Stimulated activated CD8-positive, alpha-beta memory T cell treated with anti-CD3 and anti-CD28 coated beads, Interleukin-12 subunit alpha, Interleukin-12 subunit beta, amount 100 ng/mL, for 24 hours (primary cell): ENCODE measurements around the gene RNF220.
"Not testable (repeated sequence)": the region's sequence is repeated elsewhere in the genome, so short reads cannot be mapped to it uniquely, and the experiment has no call there.

Experiments used
- DNase-seq: peaks from one replicate; pipeline ENCODE4 v3.0.0-alpha.2; 2020; ENCODE audit errors: extremely low read depth

The RNF220 gene

DNA sequence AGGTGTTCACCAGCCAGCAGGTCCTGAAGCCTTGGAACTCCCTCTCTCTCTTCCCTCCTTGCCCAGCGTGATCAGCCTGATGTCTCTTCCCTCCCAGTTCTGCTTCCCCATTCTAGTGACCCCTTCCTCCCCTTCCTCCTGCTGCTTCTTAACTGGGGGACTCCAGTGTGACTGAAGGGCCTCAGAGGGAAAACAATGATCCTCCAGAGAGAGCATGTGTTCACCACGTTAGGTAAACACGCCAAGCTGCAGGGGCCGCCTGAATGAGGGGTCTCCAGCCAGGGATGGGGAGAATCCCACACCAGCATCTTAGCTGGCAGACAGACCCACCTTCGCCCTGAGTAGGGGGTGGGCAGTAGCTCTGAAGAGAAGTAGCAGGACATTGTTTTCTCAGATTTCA, 144.5 kb downstream of the RNF220 start:
- DNase-seq: no peak

- DNase-seq: no peak
These were observed 148.2 kb downstream of the RNF220 start for GRCh38 chr1:44553127-44553758.

DNA sequence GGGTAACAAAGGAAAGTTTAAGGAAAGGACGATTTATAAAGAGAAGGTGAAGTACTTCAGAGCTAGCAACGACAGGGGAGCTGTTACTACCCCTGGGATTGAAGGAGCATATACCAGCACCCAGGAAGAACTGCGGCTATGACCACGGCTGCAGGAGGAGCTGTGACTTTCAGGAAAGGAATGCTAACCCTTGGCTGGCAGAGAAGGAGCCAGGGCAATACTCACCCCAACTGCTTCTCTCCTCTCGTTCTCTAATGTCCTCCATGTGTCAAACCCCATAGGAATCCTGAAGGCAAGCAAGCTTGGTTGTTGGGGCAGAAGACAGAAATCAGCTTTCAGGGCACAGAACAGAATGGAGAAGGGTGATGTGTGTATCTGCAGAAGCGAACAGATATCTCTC, 148.7 kb downstream of the RNF220 start:
- DNase-seq: no peak

DNA sequence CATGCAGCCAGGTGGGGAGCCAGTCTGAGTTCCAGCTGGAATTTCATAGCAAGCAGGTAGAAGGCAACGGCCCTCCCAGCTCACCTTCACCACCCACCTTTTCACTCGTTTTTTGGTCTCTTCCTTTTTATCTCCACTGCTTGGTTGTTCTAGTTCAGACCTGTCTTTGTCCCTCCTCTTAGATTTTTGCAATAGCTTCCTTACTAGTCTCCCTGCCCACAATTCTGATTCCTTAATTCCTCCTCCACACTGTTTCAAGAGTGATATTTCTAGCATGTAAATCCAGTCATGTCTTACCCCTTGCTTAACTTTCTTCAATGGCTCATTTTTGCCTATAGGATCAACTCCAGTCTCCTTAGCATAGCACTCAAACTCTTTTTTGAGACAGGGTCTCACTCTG, 149.7 kb downstream of the RNF220 start:
- no peak for DNase-seq

DNA sequence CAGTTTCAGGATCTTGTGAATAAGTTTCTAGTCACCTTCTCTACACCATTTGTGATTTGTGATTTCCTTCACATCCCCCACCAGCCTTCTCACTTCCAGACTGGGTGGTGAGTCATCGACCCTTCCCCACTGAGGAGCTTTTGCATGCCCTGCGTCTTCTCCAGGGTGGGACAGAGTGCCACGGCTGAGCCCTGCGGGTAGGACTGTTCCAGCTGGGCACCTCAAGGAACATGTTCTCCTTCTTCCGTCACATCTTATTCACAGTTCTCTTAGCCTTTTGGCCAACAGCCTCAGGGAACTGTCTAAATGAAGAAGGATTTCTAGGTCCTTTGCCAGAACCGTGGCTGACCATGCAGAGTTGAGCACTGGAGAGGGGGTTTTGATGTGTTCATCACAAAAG, 152.7 kb downstream of the RNF220 start:
- DNase-seq: no peak

DNA sequence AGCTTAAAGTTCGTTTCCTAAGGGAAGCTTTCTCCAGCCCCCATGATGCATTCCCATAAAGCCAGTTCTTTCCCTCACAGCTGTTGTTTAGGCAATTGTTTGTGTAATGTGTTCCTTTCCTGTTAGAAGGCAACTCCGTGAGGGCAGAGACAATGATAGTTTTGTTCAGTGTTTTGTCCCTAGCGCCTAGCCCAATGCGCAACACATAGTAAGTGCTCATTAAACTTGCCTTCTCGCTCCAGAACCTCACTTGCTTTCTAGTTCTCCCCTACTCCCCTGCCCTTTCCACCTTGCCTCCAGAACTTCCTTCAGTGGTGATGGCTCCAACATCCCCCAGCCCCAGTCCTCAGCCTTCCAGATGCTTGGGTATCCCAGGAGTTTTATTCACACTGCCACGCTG, 153.8 kb downstream of the RNF220 start:
- no peak for DNase-seq

DNA sequence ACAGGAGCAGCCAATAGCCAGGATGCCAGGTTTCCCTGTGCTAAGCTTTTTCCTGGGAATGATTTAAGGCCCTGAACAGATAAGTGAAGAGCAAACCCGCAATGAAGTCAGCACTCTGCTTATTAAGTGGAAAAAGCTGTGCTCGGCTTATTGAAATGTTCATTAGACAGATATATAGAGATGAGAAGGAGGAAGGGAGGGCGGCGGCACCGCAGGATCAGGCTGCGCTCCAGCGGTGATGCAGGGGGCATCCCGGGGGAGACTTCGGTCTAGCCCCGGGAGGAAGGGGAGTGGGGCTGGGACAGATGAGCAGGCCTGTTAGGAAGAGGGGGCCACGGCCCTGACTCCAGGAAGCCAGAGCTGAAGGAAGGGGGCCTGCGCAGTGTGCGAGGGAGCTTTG, 154.3 kb downstream of the RNF220 start:
- no peak for DNase-seq

- no peak for DNase-seq
These were observed 154.9 kb downstream of the RNF220 start for GRCh38 chr1:44559913-44560312.

DNA sequence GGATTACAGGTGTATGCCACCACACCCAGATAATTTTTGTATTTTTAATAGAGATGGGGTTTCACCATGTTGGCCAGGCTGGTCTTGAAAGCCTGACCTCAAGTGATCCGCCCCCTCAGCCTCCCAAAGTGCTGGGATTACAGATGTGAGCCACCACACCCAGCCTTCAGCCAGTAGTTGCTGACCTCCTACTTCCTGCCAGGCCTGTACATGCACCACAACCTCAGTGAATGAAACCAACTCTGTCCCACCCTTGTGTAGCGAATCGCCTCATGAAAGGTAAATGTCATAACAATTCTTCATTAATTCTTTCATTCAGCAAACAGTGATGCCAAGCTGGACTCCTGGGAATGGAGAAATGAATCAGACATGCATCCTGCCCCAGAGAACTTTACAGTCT, 155.6 kb downstream of the RNF220 start:
- DNase-seq: not testable (repeated sequence)

DNA sequence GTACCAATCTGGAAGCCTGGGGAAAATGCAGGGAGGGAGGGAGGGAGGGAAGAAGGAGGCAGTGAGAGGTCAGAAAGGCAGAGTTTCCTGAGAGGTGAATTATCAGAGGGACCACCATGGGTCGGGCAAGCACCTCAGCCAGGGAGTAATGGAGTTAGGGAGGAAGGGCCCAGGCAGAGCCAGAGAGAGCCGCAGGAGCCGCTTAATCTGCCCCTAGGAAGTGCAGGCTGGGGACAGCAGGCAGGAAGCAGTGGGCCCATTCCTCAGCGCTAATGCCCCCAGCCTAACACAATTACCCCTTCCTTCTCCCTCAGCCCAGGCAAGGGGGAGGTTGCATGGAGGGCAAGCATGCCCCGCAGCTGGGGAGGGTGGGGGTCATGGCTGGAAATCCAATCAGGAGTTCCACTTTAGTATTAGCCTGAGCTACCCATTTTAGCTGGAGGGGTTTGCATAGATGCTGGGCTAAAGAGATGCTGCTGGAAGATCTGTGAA, 160.2 kb downstream of the RNF220 start:
- no peak for DNase-seq

DNA sequence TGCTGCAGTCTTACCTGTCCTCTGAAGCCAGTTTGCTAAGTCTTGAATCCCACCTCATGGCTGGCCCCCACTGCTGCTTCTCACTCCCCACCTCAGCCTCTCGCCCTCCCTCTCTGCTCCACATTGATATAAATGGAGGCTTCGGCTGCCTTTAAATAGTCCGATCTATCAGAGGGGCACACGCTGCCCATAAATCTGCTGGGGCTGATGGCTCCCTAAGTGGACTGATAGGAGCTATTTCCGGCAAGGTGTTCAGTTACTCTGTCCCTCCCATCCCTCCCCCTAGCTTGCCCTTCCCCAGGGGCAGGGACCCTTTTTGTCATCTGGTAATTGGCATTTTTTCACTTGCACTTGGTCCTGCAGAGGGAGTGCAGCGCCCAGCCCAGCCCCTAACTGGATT, 160.8 kb downstream of the RNF220 start:
- no peak for DNase-seq

DNA sequence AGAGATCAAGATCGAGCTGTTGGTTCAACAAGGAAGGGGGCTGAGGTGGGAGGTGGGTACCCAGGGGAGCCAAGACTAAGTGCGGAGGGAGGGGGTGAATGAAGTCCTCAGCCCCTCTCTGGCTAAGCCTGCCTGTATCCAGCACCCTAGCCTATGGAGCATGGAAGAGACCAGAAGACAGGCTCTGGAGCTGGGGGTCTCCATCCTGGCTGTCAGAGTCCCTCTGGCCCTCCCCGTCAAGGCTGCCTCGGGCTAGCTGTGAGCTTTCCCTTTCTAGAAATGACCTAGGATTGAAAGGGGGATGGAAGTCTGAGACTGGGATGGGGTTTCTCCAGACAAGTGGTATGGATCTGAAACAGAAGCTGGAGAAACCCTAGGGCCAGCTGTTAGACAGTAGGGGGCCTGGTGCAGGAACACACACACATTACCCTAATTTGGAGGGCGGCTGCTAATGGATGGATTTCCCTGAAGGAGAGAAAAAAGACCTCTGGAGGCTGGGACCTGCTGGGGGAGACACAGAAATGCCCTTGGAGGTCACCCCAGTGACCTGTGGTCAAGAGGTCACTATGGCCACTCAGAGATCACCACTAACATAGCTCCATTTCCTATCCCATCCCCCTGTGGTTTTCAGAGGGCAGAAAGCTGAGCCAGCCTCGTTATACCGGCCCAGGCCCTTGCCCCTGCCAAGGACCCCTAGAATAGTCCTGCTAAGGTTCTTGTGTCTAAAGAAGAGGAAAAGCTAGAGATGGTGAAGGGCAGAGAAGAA, 161.4 kb downstream of the RNF220 start:
- no peak for DNase-seq

DNA sequence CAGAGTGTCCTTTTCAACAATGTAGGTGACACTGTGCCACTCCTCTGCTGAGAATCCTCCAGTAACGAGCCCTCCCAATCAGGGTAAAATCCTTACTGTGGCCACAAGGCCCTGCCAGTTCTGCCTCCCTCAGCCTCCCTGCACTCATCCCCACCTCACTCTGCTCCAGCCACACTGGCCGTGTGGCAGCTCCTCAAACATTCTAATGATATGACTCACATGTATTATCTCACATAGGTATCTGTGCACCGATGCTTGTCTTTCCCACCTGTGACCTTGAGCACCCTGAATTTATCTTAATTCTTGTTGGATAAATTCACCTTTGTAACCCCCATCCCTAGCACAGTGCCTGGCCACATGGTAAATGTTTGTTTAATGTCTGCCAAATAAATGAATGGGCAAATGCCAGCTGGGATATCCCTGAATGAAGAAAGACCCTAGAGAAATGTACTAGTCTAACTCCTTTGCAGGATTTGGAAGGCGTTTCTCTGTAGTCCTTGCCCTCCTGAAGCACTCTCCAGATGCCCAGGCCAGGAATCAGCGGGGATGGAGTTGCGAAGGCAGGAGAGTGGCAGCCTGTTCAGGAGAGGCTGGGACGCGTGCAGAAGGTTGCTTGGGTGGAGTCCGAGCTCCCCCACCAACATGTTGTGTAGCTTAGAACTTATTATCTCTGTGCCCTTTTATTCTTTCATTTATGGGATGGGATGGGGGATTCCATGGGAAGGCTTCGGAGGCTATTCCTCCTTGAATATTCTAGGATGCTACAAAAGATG, 163.3 kb downstream of the RNF220 start:
- DNase-seq: no peak

DNA sequence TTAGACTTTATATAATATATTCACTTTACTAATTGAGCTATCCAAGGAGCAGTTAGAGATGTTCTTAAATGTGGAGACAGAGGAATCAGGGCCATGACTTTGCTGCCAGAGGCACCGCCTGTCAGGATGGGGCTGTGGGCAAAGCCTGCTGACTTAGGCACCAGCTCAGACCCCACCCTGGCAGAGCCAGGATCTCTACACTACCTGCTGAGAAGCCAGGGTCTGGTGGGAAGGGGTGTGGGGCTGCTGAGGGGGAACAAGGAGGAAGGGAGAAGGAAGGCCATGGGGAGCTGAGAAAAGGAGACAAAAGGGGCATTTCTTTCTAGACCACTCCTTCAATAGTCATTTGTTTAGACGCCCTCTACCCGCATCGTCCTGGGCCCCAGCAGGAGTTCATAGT, 164.4 kb downstream of the RNF220 start:
- no peak for DNase-seq

- no peak for DNase-seq
These were observed 166.9 kb downstream of the RNF220 start for GRCh38 chr1:44571712-44572571.

- no peak for DNase-seq
These were observed 167.5 kb downstream of the RNF220 start for GRCh38 chr1:44572572-44572879.

DNA sequence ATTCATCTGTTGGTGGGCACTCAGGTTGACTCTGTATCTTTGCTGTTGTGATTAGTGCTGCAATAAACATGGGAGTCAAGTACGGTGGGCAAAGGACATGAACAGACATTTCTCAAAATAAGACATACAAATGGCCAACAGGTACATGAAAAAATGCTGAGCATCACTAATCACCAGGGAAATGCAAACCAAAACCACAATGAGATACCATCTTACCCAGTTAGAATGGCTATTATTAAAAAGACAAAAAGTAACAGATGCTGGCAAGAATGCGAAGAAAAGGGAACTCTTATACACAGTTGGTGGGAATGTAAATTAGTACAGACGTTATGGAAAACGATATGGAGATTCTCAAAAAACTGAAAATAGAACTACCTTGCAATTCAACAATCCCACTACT, 170.3 kb downstream of the RNF220 start:
- DNase-seq: no peak

DNA sequence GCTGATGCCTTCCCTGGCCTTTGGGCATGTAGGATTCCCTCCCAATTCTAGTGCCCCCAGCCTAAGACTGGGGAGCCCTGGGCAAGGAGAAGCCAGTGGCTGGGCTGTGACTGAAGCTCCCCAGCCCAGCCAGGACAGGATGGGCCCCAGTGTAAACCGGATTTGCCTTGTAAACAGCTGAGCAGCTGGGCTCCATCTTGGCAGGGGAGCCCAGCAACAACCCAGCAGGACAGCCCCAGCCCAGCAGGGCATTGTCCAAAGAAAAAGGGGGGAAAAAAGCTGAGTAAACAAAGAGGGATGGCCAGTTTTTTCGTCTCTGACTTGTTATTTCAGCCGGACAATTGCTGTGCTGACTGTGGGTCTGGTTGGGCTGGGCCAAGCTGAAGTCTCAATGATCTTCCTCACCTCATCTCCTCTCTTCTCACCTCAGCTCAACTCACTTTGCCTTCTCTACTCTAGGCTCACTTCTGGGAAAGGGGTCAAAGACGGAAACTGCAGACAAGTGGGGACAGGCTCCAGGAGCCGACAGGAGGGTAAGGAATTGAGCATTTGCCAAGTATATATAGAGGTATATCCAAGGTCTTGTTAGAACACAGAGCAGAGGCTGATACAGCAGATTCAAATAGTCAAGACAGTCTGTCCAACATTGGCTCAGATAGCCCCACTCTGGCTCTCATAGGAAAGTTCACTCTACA, 171.5 kb downstream of the RNF220 start:
- DNase-seq: no peak

- no peak for DNase-seq
These were observed 176.2 kb downstream of the RNF220 start for GRCh38 chr1:44581205-44581604.

DNA sequence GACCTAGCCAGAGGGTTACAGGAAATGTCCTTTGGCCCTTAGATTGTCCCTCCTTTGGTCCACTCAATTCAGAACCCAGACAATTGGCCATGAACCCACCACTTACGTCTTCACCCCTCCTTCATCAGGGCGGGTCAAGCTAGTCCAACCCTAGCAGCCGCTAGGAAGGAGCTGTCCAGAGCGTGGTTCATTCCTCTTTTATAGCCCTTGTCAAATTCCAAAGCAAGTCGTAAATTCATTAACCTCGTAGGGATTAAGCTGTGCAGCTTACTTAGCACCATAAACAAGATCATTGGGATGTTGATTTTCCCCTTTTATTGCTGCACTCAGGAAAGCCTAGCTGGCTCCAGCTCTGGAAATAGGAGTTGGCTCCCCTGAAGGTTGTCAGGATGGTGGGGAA, 179.1 kb downstream of the RNF220 start:
- DNase-seq: no peak

DNA sequence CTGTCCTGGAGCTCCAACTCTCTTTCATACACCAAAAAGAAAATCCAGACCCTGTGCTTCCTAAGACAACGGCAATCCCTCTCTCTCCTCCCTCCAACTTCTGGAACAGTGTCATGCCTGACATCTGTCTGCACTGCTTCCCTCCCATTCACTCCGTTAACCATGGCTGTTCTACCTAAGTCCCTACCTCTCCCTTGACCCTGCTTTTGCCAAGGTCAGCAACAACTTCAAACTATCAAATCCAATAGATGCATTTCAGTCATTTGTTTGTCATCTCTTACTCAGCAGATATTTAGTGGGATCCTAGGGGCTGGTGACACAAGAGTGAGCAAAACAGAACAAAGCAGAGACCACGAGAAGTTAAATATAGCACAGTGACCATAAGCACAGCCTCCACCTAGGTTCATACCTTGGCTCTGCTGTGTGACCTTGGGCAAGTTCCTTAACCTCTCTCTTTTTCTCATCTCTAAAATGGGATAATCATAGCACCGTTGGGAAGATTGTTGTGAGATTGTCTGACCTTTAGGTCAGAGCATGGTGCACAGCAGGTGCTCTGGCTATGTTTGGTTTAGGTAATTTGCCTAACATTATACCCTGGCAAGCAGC, 180.4 kb downstream of the RNF220 start:
- no peak for DNase-seq
